ENCODE results near the gene RASA2. TPM values are rescaled to one million over a fixed set of nuclear protein-coding genes. Genes with fewer than 3 reads are reported as not detected.

The RASA2 gene
- total and polyA plus RNA-seq, 11 donors, result 2.0 to 12.3 (median 3.4) TPM

DNA sequence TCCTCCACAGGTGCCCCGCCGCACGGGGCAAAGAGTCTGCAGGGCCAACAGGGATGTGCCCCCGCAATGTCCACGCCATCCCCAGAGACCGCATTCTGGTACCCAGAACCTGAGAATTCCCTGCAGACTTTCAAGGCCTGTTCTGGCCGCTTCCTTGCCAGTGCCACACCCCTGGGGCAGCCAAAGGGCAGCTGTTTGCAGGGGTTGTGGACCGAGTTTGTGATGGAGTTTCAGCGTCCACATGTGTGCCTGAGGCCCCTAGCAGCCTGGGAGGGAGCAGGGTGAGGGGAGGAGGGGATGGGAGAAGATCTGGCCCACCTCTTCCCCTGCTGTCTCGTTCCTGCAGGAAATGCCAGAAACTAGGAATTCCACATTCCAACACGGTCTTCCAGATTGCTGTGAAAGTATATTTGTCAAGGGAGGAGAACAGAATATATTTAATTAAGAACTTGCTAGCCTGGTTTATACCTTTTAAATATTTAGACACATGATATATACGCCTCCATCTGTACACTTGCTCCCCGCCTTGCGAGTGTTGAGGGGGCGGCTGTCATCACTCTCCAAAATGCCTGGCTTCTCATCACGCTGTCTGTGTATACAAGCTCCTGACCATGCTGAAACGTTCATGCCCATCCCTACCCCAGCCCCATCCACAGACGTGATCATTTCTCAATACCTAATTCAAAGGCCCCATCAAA, 31.1 kb upstream of the RASA2 start:
- TF ChIP-seq POLR2A (IDR thresholded peaks at IDR 0.05) (no peak), CTCF (IDR thresholded peaks at IDR 0.05) (no peak)
- Histone ChIP-seq H3K4me1 (peaks cover 0 to 35% (median 18%) of the 10 kb centered on the region in 12 donors), H3K9me3 (no peaks in the 10 kb centered on the region), H3K27me3 (no peaks in the 10 kb centered on the region), H3K36me3 (no peaks in the 10 kb centered on the region), H3K4me3 (no peak overlapping the region), H3K27ac (peak overlapping the region in 1 of 12 donors; percentile 32)
- 64 to 73% (median 72%) methylated on average over 18 of the region's 18 CpGs for WGBS, 4 donors
- DNase-seq, result no peak
- no peak for ATAC-seq
- intact Hi-C loops (cut with DNase I), result loop anchor here in 9 of 10 donors (2.0 to 10.0 kb wide), 7 partner anchors 95 to 221 kb away; partner anchors contain the start of gene PXYLP1 (in 4 of the 9)

- intact Hi-C loops (cut with DNase I), result loop anchor here in 6 of 10 donors (2.0 to 10.0 kb wide), 4 partner anchors 106 to 221 kb away; partner anchors contain the start of gene PXYLP1 (in 4 of the 6)
Observed at GRCh38 chr3:141456301-141456625, 30.6 kb upstream of the RASA2 start.

DNA sequence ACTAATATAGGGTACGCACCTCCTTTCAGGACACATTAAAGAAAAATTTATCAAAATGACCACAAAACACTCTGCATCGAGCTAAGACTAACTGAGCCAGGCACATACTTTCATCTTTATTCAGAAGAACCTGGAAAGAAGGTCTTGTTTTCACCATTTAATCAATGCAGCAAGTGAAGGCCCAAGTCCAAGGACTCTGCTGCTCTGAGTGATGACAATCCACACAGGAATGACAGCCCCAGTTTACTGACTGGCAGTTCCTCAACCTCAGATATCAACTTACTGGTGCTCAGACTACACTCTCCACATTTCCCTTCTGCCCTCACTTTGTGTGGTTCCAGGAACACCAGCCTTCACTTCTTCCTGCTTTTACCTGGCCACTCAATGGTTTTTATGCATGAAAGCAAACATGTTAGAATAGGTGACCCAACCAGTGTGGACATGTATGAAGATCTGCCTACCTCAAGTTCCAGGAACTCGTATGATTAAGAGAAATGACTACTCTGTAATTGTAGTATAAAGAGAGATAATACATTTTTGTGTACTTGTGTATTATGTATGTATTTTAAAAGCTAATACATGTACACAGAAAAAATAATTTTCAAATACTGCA, 29.1 kb upstream of the RASA2 start:
- no peak overlapping the region for H3K27ac ChIP-seq
- ATAC-seq (no peak), DNase-seq (no peak)
- 83 to 92% (median 88%) methylated on average over 3 of the region's 3 CpGs for WGBS, 4 donors
- no peaks in the 10 kb centered on the region for H3K9me3 ChIP-seq
- intact Hi-C loops (cut with DNase I), result loop anchor here in 6 of 10 donors (2.0 to 10.0 kb wide), 5 partner anchors 105 to 223 kb away; partner anchors contain the start of gene PXYLP1 (in 4 of the 6)
- no peak overlapping the region for H3K4me3 ChIP-seq
- peaks cover 0 to 22% (median 7%) of the 10 kb centered on the region in 12 donors for H3K4me1 ChIP-seq
- H3K36me3 ChIP-seq, result no peaks in the 10 kb centered on the region
- no peaks in the 10 kb centered on the region for H3K27me3 ChIP-seq
- TF ChIP-seq POLR2A (IDR thresholded peaks at IDR 0.05), result no peak

More at GRCh38 chr3:141456301-141456625, 30.6 kb upstream of the RASA2 start:
- Histone ChIP-seq H3K36me3 (no peaks in the 10 kb centered on the region), H3K4me3 (no peak overlapping the region), H3K27ac (peak overlapping the region in 1 of 12 donors; percentile 32), H3K9me3 (no peaks in the 10 kb centered on the region), H3K4me1 (peaks cover 0 to 29% (median 16%) of the 10 kb centered on the region in 12 donors), H3K27me3 (no peaks in the 10 kb centered on the region)
- TF ChIP-seq CTCF (IDR thresholded peaks at IDR 0.05) (no peak), POLR2A (IDR thresholded peaks at IDR 0.05) (no peak)
- 74 to 81% (median 78%) methylated on average over 10 to 11 of the region's 11 CpGs for WGBS, 4 donors
- DNase-seq, result peak in 2 of 5 donors; percentile 45 to 52
- peak in 3 of 4 donors; percentile 5 to 30 (median 21) for ATAC-seq

- peaks cover 0 to 20% (median 7%) of the 10 kb centered on the region in 12 donors for H3K4me1 ChIP-seq
- intact Hi-C loops (cut with DNase I), result loop anchor here in 6 of 10 donors (2.0 to 10.0 kb wide), 4 partner anchors 103 to 224 kb away; partner anchors contain the start of gene PXYLP1 (in 4 of the 6)
- no peaks in the 10 kb centered on the region for H3K27me3 ChIP-seq
- no peak for TF ChIP-seq POLR2A (IDR thresholded peaks at IDR 0.05)
- no peak overlapping the region for H3K27ac ChIP-seq
- WGBS, 4 donors, result 66 to 82% (median 73%) methylated on average over 7 of the region's 7 CpGs
- no peak overlapping the region for H3K4me3 ChIP-seq
- ATAC-seq (no peak), DNase-seq (no peak)
- peaks cover 0 to 6% (median 0%) of the 10 kb centered on the region in 12 donors for H3K9me3 ChIP-seq
- no peaks in the 10 kb centered on the region for H3K36me3 ChIP-seq
Observed at GRCh38 chr3:141459008-141459407, 27.8 kb upstream of the RASA2 start.
